ENCODE data around the gene SLC39A13. TPM values are rescaled to one million over a fixed set of nuclear protein-coding genes. Genes with fewer than 3 reads are reported as not detected.

Gene SLC39A13
- total and polyA plus RNA-seq, 2 of the 13 experiments (the other 11 are each of a cell fraction or from before 2014, with no cell fraction given), result 15.3 to 30.5 TPM

GRCh38 chr11:47426062-47426956 is 17.9 kb downstream of the SLC39A13 start, which contains the start of gene PSMC3 (continued):
- TF ChIP-seq ZNF841 (CRISPR knock-in tag; IDR thresholded peaks at IDR 0.05; ENCODE audit: borderline replicate concordance), result no peak
- no peak; the same call in 1 of the 2 replicates for TF ChIP-seq RCOR2 (CRISPR knock-in tag; IDR thresholded peaks at IDR 0.05)
- TF ChIP-seq ZKSCAN5 (CRISPR knock-in tag; IDR thresholded peaks at IDR 0.05), result no peak
- peak; percentile 62; the same call in 1 of the 2 replicates for TF ChIP-seq ZNF564 (CRISPR knock-in tag; IDR thresholded peaks at IDR 0.05)
- TF ChIP-seq ETV6 (CRISPR knock-in tag; conservative IDR thresholded peaks at IDR 0.05), result no peak; the same call in 1 of the 2 replicates
- no peak for TF ChIP-seq ZNF253 (CRISPR knock-in tag; IDR thresholded peaks at IDR 0.05; ENCODE audit: borderline replicate concordance)
- TF ChIP-seq MAFG (CRISPR knock-in tag; IDR thresholded peaks at IDR 0.05), result no peak
- TF ChIP-seq YEATS2 (CRISPR knock-in tag; IDR thresholded peaks at IDR 0.05; ENCODE audit: borderline replicate concordance), result peak; percentile 64; the same call in 1 of the 2 replicates
- no peak for TF ChIP-seq ZBTB14 (CRISPR knock-in tag; IDR thresholded peaks at IDR 0.05)
- TF ChIP-seq THYN1 (CRISPR knock-in tag; IDR thresholded peaks at IDR 0.05; ENCODE audit: borderline replicate concordance, low read depth), result no peak
- peak; percentile 42; the same call in 1 of the 2 replicates for TF ChIP-seq KDM2A (CRISPR knock-in tag; IDR thresholded peaks at IDR 0.05; ENCODE audit: borderline replicate concordance, low read depth)
- no peak for TF ChIP-seq ZSCAN20 (CRISPR knock-in tag; IDR thresholded peaks at IDR 0.05; ENCODE audit: borderline replicate concordance)
- TF ChIP-seq U2AF1 (optimal IDR thresholded peaks at IDR 0.05; ENCODE audit: low read depth, low read length), result peak; percentile 90
- TF ChIP-seq ZNF383 (CRISPR knock-in tag; IDR thresholded peaks at IDR 0.05; ENCODE audit: borderline replicate concordance), result peak; percentile 70; the same call in 1 of the 2 replicates
- no peak for TF ChIP-seq ZFYVE20 (CRISPR knock-in tag; IDR thresholded peaks at IDR 0.05; ENCODE audit: borderline replicate concordance, low read depth)
- TF ChIP-seq ZNF180 (CRISPR knock-in tag; IDR thresholded peaks at IDR 0.05; ENCODE audit: borderline replicate concordance, low read depth), result 0 out of 2 replicates have a peak, but pooled peaks have one; percentile 47
- no peak for TF ChIP-seq MYNN (CRISPR knock-in tag; IDR thresholded peaks at IDR 0.05; ENCODE audit: low read depth)
- TF ChIP-seq REL (CRISPR knock-in tag; conservative IDR thresholded peaks at IDR 0.05), result no peak
- no peak; the same call in 1 of the 2 replicates for TF ChIP-seq ZNF710 (CRISPR knock-in tag; IDR thresholded peaks at IDR 0.05; ENCODE audit: borderline replicate concordance)
- TF ChIP-seq PAF1 (CRISPR knock-in tag; IDR thresholded peaks at IDR 0.05), result no peak
- TF ChIP-seq TARDBP (CRISPR knock-in tag; IDR thresholded peaks at IDR 0.05), result 0 out of 2 replicates have a peak, but pooled peaks have one; percentile 17
- no peak for TF ChIP-seq ZNF296 (CRISPR knock-in tag; conservative IDR thresholded peaks at IDR 0.05)
- peak; percentile 52; the same call in 1 of the 2 replicates for TF ChIP-seq ZNF317 (CRISPR knock-in tag; IDR thresholded peaks at IDR 0.05)
- TF ChIP-seq TRIM22 (IDR thresholded peaks at IDR 0.05), result no peak
